ENCODE data around the gene BICDL1. TPM values are rescaled to one million over a fixed set of nuclear protein-coding genes. Genes with fewer than 3 reads are reported as not detected.

Gene BICDL1
- polyA plus RNA-seq, 1 experiment = not detected

DNA sequence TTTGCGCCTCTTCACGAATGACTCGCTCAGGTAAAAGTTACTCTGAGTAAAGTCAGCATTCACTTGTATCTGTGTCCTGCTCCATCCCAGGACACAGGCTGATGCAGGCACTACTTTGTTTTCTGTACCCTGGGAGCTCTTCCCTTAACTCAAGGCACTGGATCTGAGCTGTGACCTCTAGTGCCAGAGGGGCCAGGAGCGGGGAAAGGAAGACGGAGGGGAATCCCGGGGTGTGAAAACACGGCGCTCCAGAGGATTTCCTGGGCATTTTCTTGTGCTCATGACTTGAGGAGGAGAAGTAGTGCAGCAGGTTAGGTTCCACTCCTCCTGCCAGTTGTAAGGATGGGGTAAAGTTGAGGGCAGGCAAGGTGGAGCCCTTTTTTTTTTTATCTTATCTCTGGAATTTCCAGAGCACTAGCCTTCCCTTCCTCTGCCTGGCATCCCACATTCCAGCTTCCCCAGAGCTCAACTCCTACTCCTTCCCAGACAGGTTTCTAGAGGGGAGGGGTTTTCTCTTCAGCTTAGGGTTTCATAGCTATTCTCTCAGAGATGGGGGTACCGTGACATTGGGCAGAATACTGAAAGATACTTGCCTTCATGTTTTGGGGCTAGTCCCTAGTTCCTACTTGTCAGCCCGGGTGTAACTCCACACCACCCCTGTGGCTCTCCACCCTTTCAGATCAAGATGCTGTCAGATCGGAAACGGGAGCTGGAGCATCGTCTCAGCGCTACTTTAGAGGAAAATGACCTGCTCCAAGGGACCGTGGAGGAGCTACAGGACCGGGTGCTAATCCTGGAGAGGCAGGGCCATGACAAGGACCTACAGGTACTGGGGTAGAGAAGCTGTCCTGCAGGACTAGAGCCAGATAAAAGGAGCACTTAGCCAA is 75.3 kb downstream of the BICDL1 start:
- no peaks in the 10 kb centered on the region for H3K9me3 ChIP-seq (ENCODE audit: control insufficient read depth, insufficient read depth, low read length)
- TF ChIP-seq, protein P1, sequence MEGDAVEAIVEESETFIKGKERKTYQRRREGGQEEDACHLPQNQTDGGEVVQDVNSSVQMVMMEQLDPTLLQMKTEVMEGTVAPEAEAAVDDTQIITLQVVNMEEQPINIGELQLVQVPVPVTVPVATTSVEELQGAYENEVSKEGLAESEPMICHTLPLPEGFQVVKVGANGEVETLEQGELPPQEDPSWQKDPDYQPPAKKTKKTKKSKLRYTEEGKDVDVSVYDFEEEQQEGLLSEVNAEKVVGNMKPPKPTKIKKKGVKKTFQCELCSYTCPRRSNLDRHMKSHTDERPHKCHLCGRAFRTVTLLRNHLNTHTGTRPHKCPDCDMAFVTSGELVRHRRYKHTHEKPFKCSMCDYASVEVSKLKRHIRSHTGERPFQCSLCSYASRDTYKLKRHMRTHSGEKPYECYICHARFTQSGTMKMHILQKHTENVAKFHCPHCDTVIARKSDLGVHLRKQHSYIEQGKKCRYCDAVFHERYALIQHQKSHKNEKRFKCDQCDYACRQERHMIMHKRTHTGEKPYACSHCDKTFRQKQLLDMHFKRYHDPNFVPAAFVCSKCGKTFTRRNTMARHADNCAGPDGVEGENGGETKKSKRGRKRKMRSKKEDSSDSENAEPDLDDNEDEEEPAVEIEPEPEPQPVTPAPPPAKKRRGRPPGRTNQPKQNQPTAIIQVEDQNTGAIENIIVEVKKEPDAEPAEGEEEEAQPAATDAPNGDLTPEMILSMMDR (IDR thresholded peaks at IDR 0.05; ENCODE audit: low read depth, low read length) = no peak
- peaks cover 55% of the 10 kb centered on the region for H3K27me3 ChIP-seq (ENCODE audit: control insufficient read depth, insufficient read depth, low read length)
- no peak for DNase-seq (ENCODE audit: low read depth, low spot score)
- POLR2A ChIA-PET = no interaction called here
- CTCF ChIA-PET = no interaction called here
- no peak overlapping the region for H3K4me3 ChIP-seq (ENCODE audit: low read depth, low read length)
- no peak overlapping the region for H3K27ac ChIP-seq (ENCODE audit: low read depth, low read length)

DNA sequence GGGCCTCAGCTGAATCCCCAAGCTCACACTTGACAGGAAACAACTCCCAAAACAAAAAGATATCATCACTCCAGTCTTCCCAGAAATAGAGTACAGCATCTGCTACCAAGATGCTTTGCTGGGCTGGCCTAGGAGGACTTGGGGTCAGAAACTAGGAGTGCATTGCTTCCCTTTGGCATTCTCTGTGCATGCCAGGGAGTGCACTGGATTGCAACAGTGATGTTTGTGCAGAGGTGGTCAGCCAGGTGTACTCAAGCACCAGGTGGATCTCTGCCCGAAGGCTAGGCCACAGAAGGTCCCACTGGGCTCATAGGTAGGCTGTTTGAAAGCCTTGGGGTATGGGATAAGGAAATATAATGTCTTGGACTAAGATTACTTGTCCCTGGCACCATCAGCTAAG is 76.4 kb downstream of the BICDL1 start:
- Histone ChIP-seq H3K27me3 (ENCODE audit: control insufficient read depth, insufficient read depth, low read length) (peaks cover 54% of the 10 kb centered on the region), H3K9me3 (ENCODE audit: control insufficient read depth, insufficient read depth, low read length) (no peaks in the 10 kb centered on the region), H3K4me3 (ENCODE audit: low read depth, low read length) (no peak overlapping the region), H3K27ac (ENCODE audit: low read depth, low read length) (no peak overlapping the region)
- TF ChIP-seq, protein P1 (IDR thresholded peaks at IDR 0.05; ENCODE audit: low read depth, low read length) = no peak
- no peak for DNase-seq (ENCODE audit: low read depth, low spot score)
- ChIA-PET POLR2A (no interaction called here), CTCF (no interaction called here)

DNA sequence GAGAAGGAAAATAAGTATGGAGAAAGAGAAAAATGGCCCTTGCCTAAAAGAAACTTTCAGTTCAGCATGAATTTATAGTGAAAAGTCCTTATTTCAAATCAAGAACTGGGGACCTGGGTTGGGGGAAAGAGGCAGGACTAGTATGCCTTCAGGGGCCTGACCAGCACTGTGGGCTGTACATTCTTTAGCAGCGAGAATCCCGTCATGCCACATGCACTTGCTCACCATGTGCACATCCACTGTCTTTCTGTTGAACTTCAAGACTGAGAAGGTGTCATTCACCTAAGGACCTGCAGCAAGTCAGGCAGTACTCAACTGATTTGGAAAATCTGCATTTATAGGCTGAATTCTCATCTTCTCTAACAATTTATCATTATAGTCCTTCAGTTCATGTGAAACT is 77.3 kb downstream of the BICDL1 start:
- H3K27me3 ChIP-seq (ENCODE audit: control insufficient read depth, insufficient read depth, low read length) = peaks cover 48% of the 10 kb centered on the region
- POLR2A ChIA-PET = no interaction called here

DNA sequence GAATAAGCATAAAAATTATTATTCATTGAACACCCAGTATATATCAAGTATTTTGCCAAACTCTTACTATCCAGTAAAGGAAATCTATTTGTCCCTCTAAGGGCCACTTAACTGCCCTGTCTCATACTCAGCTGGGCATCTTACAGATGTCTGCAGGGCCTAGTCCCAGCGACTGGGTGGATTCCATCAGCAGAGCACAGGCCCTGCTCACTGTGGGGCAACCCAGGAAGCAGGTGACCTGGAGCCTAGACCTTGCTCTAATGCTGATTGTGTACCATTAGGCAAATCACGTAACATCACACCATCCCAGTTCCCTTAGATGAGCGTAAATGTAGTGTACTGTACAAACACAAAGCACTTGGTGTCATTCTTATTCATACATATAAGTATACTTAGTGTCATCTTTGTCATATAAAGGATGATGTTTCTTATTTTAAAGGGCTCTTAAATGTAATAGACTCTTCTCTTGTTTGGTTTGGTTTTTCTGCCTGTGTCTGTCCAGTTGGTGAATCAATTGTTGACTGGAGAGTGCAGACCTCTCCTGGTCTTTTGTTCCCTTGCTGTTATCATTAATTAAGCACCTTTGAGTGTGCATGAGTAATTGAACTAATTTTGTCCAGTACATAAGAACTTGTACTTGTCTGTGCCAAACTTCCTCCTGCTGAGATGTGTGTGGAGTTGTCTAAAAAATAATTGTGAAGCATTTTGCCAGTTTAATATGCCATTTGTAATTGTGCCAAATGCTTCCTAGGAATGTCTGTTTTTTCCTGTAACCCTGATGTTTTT is 78.2 kb downstream of the BICDL1 start:
- no peak for DNase-seq (ENCODE audit: low read depth, low spot score)
- no peak overlapping the region for H3K27ac ChIP-seq (ENCODE audit: low read depth, low read length)
- TF ChIP-seq, protein P1 (IDR thresholded peaks at IDR 0.05; ENCODE audit: low read depth, low read length) = no peak
- H3K9me3 ChIP-seq (ENCODE audit: control insufficient read depth, insufficient read depth, low read length) = no peaks in the 10 kb centered on the region
- no peak overlapping the region for H3K4me3 ChIP-seq (ENCODE audit: low read depth, low read length)
- CTCF ChIA-PET = no interaction called here
- POLR2A ChIA-PET = no interaction called here
- peaks cover 41% of the 10 kb centered on the region for H3K27me3 ChIP-seq (ENCODE audit: control insufficient read depth, insufficient read depth, low read length)

More for the DNA sequence above, 77.3 kb downstream of the BICDL1 start:
- H3K27ac ChIP-seq (ENCODE audit: low read depth, low read length) = no peak overlapping the region
- no peaks in the 10 kb centered on the region for H3K9me3 ChIP-seq (ENCODE audit: control insufficient read depth, insufficient read depth, low read length)
- CTCF ChIA-PET = no interaction called here
- no peak overlapping the region for H3K4me3 ChIP-seq (ENCODE audit: low read depth, low read length)
- DNase-seq (ENCODE audit: low read depth, low spot score) = no peak
- TF ChIP-seq, protein P1 (IDR thresholded peaks at IDR 0.05; ENCODE audit: low read depth, low read length) = no peak

GRCh38 chr12:120067901-120068300 is 78.9 kb downstream of the BICDL1 start:
- Histone ChIP-seq H3K27me3 (ENCODE audit: control insufficient read depth, insufficient read depth, low read length) (peaks cover 36% of the 10 kb centered on the region), H3K4me3 (ENCODE audit: low read depth, low read length) (no peak overlapping the region), H3K9me3 (ENCODE audit: control insufficient read depth, insufficient read depth, low read length) (no peaks in the 10 kb centered on the region), H3K27ac (ENCODE audit: low read depth, low read length) (no peak overlapping the region)
- TF ChIP-seq, protein P1 (IDR thresholded peaks at IDR 0.05; ENCODE audit: low read depth, low read length) = no peak
- no peak for DNase-seq (ENCODE audit: low read depth, low spot score)
- POLR2A ChIA-PET = no interaction called here
- CTCF ChIA-PET = no interaction called here

All from AG04450 (cell line).